Mucosa of gallbladder (tissue), 1 donor: Measurements from ENCODE around the gene ZNF648. TPM values are rescaled to one million over a fixed set of nuclear protein-coding genes. Genes with fewer than 3 reads are reported as not detected.
"Not testable (repeated sequence)": the region's sequence is repeated elsewhere in the genome, so short reads cannot be mapped to it uniquely, and the experiment has no call there.

ENCODE experiments used
- DNase-seq: peaks from one replicate; pipeline ENCODE4 v3.0.0-alpha.2; 2020; ENCODE audit warnings: low spot score
- total RNA-seq: library from RNA; stranded (reverse); gene quantifications from one replicate; pipeline ENCODE4 v1.2.1, GENCODE V29; 2021
- donor health status: DM: no; HTN: no; CAD: no.

Gene ZNF648, protein sequence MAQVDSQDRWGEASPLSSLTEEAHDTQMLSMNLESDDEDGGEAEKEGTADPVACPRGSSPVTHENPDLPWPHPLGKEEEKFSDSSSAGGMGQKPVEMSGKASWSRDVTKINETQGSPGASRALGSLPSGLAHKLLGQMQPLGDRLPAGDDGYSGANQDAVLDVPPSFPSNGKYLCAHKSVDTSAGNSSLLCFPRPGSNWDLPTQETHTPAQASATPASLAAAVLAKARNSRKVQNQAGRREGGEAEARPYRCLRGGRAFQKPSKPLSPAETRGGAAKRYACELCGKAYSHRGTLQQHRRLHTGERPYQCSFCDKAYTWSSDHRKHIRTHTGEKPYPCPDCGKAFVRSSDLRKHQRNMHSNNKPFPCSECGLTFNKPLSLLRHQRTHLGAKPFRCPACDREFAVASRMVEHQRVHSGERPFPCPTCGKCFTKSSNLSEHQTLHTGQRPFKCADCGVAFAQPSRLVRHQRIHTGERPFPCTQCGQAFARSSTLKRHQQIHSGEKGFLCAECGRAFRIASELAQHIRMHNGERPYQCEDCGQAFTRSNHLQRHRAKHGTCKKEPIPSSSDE
- not detected for total RNA-seq

DNA sequence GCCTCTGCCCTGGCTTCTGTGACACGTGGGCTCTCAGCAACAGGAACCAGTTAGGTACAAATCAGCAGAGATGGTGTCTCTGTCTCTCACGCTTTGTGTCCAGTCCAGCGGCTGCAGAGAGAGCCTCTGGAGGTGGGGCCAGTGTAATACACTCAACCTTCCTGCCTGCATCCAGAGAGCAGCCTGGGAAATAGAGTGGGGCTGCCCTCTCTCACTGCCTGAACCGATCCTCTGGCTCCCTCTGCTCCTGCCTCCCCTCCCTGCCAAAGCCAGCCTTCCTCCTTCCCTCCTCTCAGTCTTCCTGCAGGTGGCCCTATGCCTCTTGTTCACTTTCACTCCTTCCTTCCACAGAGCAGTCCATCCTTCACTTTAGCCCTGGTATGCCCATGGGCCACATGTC, at the start of gene ZNF648:
ZNF648 (minus strand) TSS at position 119 of the 400 bp plus-strand sequence. CDS start 3,702 bp downstream, outside the sequence.
- no peak for DNase-seq

DNA sequence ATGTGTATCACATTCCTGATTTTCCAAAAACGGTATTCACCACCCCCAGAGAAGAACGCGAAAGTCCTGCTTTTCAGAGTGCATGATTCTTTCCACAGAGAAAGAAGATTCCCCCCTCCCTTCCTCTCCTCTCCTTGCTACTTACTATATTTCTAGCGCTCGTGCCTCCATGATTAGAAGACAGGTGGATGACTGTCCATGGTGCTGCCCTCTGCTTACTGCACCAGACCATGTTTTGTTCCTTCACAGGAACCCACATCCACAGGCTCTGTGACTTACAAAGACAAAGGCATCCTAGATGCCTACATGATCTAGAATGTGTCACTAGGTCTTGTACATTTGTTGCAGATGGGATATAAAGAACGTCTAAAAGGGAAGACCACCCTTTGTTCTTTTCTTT, 49.1 kb upstream of the ZNF648 start:
- DNase-seq, result no peak

DNA sequence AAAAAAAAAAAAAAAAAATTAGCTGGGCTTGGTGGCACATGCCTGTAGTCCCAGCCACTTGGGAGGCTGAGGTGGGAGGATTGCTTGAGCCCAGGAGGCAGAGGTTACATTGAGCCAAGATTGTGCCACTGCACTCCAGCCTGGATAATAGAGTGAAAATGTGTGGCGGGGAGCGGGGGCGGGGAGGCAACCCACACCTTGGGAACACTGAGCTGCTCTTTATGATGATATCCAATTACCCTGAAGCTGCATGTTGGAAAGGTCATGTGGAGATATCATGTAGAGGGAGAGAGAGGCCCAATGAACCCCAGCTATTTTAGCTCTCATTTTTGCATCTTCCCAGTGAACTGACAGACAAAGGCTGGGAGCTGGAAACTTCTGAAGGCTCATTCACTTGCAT, 48.3 kb upstream of the ZNF648 start:
- DNase-seq, result no peak

DNA sequence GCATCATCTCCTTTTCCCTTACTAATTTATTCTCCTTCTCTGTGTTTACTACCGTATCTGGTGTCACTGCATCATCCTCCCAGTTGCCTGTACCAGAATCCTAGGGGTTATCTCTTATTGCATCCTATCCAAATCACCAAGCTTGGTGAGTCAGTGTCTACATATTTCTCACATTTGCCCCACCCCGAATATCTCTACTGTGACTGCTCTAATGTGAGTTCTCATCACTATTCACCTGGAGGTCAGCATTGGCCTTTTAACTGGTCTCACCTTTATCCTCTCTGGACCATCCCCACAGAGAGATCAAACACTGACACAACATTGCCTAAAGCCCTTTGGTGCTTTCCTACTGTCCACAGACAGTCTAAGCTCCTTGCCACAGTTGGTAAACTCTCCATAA, 45.7 kb upstream of the ZNF648 start:
- DNase-seq, result no peak

DNA sequence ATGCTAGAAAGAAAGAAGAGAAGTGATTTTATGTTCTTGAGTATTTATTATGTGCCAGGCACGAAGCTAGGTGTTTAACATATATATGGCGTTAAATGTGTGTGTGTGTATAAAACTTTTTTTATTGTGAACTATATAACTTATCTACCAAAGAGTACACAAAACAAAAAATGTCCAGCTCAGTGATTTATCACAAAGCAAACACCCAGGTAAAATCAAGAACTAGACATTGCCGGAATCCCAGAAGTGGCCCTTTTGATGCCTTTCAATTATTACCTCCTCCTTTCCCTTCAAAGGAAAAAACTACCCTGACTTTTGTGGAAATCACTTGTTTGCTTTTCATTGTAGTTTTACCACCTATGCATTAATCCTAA, 40.5 kb upstream of the ZNF648 start:
- no peak for DNase-seq

DNA sequence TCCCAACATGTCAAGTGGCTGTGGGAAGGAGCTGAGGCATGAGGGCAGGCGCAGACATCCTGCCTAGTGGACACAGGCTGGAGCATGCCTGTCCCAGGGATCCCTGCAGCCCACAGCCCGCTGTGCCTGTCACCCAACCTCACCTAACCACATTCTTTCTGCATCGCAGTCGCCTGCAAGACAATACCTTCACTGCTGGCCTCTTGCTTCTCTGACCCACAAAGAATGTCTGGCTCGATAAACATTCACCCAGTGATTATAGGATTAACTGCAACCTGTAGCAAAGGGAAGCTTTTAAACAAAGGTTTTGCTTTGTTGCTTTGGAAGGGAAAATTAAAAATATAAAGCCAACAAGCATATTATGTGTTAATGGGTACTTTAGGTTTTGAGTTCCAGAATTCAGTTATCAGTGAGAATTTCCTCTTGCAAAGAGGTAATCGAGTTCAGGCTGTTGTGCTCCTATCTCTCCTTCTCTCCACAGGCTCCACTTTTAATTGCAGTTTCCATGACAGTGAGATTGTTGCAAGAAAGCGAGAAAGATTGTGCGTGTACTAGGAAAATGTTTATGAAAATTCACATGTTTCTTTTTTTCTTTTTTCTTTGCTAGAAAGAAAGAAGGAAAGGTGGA, 40.0 kb upstream of the ZNF648 start:
- peak; percentile 78 for DNase-seq

DNA sequence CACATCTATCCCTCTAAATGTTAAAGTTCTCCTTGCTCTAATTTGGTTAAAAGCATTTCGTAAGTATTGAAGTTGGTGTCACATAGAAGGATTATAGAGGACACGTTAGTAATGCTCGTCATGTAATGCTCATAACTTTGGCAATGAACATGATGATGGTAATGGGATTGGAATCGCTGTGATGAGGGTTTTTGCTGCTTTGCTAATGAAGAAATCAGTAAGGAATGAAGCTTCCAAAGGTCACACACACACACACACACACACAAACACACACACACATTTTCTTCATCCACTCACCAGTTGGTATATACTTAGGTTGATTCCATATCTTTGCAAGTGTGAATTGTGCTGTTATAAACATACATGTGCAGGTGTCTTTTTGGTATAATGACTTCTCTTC, 36.8 kb upstream of the ZNF648 start:
- no peak for DNase-seq

DNA sequence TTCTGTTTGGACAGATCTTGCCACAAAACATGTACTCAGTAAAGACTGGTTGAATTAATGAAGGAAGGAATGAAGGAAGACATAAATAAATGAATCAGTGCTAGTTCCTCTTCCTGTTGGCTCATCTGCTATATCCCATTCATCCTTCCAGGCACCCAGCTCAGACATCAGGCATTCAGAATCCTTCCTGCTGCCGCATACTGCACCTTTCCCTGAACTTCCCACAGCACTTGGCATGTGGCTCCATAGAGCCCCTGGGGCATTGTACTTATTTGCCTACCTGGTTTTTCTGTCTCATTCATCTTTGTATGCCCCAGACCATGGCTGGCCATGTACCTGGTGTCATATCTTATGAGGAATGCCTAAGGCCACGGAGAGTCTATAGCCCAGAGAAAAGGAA, 34.4 kb upstream of the ZNF648 start:
- DNase-seq, result no peak

DNA sequence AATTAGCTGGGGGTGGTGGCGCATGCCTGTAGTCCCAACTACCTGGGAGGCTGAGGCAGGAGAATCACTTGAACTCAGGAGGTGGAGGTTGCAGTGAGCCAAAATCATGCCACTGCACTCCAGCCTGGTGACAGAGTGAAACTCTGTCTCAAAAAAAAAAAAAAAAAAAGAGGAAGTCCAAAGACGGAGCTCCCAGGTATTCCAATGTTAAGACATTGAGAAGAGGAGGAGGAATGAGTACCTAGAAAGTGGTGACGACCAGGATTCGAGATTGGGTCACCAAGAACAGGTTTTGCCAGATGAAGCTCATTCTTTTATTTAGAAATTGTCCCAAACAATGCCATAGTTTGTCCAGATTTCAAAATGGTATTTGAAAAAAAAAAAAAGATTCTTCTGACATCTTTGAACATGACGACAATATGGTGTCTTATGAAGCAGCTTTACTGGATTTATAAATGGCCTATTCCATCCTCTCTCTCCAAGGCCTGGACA, 33.0 kb upstream of the ZNF648 start:
- not testable (repeated sequence) for DNase-seq

DNA sequence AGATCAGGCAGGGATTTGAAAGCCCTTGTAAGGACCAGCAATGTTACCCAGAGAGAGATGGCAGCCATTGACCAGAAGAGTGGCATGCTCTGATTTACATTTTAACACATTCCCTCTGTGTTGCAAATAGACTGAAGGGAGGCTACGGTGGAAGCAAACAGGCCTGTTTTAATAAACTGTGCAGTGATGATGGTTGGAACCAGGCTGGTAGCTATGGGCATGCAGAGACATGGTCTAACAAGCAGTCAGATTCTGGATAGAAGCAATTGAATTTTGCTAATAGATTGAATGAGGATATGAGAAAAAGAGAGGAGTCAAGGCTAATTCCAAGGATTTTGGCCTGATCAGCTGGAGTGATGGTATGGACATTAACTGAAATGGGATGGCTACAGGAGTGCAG, 32.3 kb upstream of the ZNF648 start:
- DNase-seq, result no peak

DNA sequence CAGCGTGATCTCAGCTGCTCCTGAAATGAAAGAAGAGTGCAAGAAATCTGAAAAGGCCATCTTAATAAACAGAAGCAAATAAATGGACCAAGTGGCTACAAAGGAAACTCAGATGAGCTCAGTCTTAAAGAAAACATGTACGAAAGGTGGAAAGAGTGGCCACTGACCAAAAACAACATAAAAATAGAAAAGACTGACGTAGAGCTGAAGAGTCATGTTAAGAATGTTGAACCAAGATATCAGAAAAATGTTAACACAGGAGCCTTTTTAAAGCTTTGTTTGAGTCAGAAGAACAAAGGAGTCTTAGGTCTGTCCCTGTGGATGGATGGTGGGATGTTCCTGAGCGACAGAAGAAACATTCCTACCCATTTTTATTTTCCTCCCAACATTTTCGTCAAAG, 30.8 kb upstream of the ZNF648 start:
- DNase-seq, result no peak

DNA sequence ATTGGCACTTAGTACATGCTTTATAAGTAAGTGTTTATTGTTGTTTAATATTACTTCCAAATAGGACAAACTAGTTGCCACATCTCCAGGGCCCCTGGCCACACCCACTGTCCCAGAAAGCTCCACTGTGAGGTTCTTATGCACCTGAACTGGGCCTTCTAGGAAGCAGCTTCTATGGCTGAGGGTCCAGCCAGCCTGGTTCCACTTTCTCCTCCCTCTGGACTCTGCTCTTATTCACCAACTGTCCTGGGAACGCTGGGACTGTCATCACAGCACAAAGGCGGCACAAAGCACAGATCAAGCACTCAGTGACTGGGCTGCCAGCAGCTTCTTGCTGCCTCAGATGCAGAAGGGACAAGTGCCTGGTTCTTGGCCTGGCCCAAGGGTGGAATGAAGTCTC, 29.6 kb upstream of the ZNF648 start:
- no peak for DNase-seq

DNA sequence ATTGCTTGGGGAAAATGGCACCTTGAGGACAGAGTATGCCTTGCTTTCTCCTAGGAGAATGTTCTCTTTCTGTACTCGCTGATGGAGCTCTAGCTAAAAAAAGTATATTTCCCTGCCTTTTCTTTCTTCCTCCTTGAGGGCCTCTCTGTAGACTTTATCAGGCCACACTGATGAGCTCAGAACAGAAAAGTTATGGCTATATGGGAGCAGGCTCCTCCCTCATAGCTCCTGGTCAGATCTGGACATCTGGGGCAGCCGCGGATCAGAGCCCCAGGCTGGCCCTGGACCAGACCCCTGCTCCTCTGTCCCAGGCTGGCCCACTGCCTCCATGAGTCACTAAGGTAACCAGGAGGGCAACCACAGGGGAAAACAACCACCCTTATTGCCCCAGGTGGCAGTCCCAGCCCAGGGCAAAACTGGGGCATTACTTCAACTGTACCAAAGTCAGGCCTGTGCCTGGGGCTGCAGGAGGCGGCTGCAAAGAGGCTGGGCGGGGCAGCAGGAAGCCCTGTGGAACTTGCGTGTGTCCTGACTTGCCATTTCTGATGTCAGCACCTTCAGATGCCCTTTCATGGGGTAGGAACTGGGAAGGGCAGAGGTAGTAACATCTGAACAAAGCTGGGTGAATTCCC, 26.3 kb upstream of the ZNF648 start:
- DNase-seq, result no peak

DNA sequence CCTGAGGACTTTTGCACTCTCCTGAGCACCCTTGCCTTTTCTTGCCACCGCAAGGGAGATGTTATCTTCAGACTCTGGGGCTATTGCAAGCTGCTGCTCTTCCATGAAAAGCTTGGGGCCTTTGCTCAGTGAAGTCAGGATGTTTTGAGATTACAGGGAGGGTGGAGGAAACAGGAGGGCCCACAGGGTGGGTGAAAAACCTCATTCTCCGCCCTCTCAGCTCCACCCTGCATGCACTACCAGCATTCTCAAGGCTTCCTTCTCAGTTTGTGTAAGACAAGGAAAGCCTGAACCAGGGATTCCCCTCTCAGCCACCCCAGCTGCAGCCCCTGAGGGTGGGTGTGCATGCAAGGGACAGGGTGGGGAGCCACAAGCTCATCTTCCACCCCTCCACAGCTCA, 25.8 kb upstream of the ZNF648 start:
- DNase-seq, result no peak

DNA sequence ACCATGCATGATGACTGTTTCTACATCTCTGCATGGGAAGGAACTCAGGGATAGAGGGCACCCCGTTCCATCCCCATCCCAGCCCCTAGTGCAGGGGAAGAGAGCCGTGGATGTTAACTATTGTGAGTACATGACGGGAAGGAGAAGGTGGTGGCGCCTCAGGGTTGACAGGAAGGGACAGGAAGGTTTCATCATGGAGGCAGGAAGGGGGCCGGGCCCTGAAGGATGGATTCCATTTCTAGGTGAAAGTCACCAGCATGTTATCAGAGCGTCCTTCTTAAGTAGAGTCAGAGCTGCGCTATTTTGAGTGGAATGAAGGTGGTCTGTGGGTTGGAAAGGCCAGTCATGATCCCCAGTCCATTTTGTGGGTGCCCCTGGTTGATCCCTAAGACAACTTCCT, 25.1 kb upstream of the ZNF648 start:
- no peak for DNase-seq

DNA sequence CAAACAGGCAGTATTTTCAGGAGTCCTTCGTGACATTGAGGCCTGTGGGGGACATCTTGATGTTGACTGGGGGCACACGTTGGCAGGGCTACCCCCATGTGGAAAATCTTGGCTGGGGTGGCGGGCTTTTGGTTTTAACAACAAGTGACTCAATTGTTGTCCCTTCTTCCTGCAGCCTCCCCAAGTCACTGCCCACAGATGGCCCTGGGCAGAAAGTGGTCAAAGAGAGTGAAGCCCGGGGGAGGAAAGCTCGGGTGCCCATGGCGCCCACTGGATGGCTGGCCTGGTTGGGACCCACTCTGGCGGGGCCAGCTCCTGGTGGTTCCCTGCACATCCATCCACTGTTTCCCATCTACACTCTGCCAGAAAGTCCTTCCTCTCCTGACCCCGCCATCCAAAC, 24.6 kb upstream of the ZNF648 start:
- DNase-seq, result no peak

DNA sequence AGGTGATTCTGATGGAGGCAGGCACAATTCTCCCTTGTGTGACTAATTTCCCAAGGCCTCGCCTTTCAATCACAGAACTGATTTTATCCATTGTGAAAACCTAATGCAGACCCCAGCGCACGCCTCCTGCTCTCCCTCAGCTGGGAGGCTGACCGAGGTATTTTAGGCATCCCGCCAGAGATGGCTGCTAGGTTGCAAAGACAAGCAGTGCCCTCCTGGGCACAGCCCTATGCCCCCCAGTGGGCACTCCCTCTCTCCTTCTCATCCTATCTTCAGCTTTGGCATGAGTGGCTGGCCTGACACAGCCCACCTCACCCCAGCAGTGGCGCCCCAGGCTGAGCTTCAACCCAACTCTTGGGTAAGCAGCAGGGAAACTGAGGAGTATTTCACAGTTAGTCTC, 24.2 kb upstream of the ZNF648 start:
- DNase-seq, result no peak

DNA sequence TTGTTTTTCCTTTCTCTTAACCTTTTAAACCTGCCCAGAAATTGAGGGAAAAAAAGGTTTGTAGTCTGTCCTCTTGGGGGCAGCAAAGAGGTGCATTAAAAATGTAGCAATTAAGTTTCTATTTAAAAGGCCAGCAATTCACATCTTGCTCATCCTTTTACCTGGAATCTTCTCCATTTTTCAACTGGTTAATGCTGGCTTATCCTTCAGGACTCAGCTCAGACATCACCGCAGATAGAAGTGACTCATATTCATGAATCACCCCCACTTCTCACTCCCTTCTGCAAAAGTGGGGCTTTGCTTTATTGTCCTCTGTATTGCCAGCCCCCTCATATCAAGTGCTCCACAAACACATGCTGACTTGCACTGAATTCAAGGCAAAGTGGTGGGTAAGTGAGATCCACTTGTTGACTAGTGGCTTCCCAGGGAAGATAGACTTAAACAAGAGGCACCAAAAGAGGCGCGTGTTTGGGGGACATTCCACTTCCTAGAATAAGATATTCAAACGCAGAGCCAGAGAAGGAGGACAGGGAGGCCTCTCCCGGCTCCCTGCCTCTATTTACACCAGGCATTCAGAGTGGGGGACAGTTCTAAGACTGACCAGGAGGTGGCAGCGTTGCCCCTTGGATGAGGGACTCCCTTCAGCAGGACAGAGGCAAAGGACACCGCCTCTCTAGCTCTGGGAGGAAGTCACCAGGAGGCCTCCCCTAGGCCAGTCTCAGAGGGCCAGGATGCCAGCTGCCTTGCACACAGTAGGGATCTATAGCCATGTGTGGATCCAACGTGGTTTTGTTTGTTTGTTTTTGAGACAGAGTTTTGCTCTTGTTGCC, 23.2 kb upstream of the ZNF648 start:
- peak; percentile 90 for DNase-seq

DNA sequence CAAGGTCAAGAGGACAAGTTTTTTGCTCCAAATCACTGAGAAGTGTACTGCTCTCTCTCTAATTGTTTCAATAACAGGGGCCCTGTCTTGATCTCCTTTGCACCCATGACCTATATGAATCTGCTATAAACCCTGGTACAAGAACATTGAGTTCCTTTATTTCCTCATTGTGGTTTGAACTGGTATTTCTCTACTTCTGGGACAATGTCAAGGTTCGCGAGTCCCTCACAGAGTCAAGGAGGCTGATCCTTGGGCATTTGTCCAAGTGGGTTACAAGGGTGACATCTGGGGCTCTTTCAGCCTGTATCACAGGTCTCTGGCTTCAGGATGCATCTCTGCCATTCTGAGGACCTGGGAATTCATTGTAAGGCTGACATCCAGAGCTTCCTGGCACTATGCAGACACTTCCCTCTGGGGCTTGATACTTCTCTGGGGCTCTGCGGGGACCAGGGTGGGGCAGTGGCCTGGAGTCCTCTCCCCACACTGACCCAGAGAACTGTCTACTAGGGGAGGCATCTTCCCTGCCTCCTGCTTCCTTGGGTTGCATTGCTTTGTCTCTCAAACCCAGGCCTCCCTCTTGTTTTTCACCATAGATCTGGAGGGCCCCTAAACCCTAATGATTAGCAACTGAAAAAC, 22.5 kb upstream of the ZNF648 start:
- no peak for DNase-seq

DNA sequence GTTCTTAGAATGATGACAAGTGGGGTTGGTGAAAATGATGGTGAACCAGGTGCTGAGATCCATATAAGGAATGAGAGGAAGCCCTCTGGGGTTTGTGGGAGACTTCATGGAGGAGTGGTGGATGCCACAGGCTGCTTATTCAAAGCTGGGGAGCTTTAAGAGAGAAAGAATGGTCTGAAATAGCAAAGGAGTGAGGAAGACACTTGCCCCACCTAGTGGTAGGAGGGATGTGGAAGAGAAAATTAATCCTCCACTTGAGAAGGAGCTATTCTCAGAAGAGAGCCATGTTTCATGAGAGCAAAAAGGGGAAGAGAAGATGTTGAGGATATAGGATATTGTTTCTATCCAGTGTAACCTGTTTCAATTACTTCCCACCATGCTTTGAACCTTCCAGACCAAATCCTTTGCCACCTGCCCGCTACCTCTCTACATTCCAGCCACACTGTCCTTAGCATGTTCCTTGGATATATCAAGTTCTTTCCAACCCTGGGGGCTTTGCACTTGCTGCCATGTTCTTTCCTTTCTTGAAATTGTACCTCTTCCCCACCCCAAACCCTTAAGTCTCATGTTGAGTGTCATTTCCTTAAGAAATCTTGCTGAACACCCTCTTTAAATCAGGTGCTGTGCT, 19.6 kb upstream of the ZNF648 start:
- peak; percentile 26 for DNase-seq

DNA sequence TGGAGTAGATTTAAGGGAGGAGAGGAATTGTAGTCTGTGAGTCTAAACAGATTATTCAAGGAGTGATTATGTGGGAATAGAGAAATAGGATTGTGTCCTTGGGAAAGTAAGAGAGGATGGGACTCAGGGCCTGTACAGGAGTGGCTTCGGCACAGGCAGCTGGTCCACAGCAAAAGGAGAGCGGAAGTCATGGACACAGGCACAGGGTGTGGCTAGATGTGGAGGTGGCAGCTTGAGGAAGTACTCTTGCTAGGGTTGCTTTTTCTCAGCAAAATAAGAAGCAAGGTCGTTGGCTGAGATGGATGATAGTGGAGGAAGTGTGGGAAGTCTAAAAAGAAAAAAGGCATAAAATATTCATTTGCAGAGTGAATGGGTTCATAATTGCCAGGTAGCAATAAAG, 18.5 kb upstream of the ZNF648 start:
- DNase-seq, result no peak
